Nephron (organoid): ENCODE data around the gene FGFR3.

Source experiments
- H3K27ac Mint-ChIP-seq, 3 experiments: 2 replicates each; pipeline ENCODE4 v1.8.0; 2020; ENCODE audit warnings: mixed read lengths in 3 of 3, mild to moderate bottlenecking in 2 of 3, moderate library complexity in 1 of 3
- H3K27me3 Mint-ChIP-seq: 2 replicates; pipeline ENCODE4 v1.8.0; 2021; ENCODE audit warnings: low read depth, mild to moderate bottlenecking, moderate library complexity, mixed read lengths
- H3K36me3 Mint-ChIP-seq: 2 replicates; pipeline ENCODE4 v1.8.0; 2020; ENCODE audit warnings: low read depth, mixed read lengths
- H3K4me1 Mint-ChIP-seq: 2 replicates; pipeline ENCODE4 v1.8.0; 2020; ENCODE audit warnings: mixed read lengths
- H3K4me3 Mint-ChIP-seq, 3 experiments: 2 replicates each; pipeline ENCODE4 v1.8.0; 2020; ENCODE audit warnings: mild to moderate bottlenecking in 3 of 3, mixed read lengths in 3 of 3, moderate library complexity in 2 of 3
- H3K9me3 Mint-ChIP-seq: 2 replicates; pipeline ENCODE4 v1.8.0; 2020; ENCODE audit warnings: mixed read lengths
- CTCF ChIP-seq, 3 experiments: fragments of 200-600 bp; sonication (generic); IDR thresholded peaks; one replicate each; pipeline ENCODE4 v1.5.0; 2021; ENCODE audit warnings: antibody characterized with exemption in 3 of 3; ENCODE audit not compliant: unreplicated experiment in 3 of 3

FGFR3 gene

GRCh38 chr4:1779588-1780382 is 13.3 kb upstream of the FGFR3 start:
- Mint-ChIP-seq H3K9me3 (no peaks in the 10 kb centered on the region), H3K4me3 (no peak overlapping the region), H3K36me3 (no peaks in the 10 kb centered on the region), H3K27me3 (no peaks in the 10 kb centered on the region), H3K27ac (no peak overlapping the region), H3K4me1 (no peaks in the 10 kb centered on the region)
- no peak for TF ChIP-seq CTCF (IDR thresholded peaks at IDR 0.05; ENCODE audit: unreplicated experiment in 3 of 3)

GRCh38 chr4:1780435-1780834 is 12.7 kb upstream of the FGFR3 start:
- Mint-ChIP-seq H3K4me3 (no peak overlapping the region), H3K4me1 (no peaks in the 10 kb centered on the region), H3K9me3 (no peaks in the 10 kb centered on the region), H3K36me3 (no peaks in the 10 kb centered on the region), H3K27ac (no peak overlapping the region), H3K27me3 (no peaks in the 10 kb centered on the region)
- no peak for TF ChIP-seq CTCF (IDR thresholded peaks at IDR 0.05; ENCODE audit: unreplicated experiment in 3 of 3)

GRCh38 chr4:1783015-1783414 is 10.1 kb upstream of the FGFR3 start:
- Mint-ChIP-seq H3K27ac (no peak overlapping the region), H3K4me3 (no peak overlapping the region), H3K27me3 (no peaks in the 10 kb centered on the region), H3K9me3 (no peaks in the 10 kb centered on the region), H3K36me3 (no peaks in the 10 kb centered on the region), H3K4me1 (no peaks in the 10 kb centered on the region)
- no peak for TF ChIP-seq CTCF (IDR thresholded peaks at IDR 0.05; ENCODE audit: unreplicated experiment in 3 of 3)

- H3K27me3 Mint-ChIP-seq, result peaks cover 6% of the 10 kb centered on the region
- no peak for TF ChIP-seq CTCF (IDR thresholded peaks at IDR 0.05; ENCODE audit: unreplicated experiment in 3 of 3)
- H3K4me3 Mint-ChIP-seq, result no peak overlapping the region
- H3K27ac Mint-ChIP-seq, result no peak overlapping the region
- H3K9me3 Mint-ChIP-seq, result no peaks in the 10 kb centered on the region
- no peaks in the 10 kb centered on the region for H3K36me3 Mint-ChIP-seq
- no peaks in the 10 kb centered on the region for H3K4me1 Mint-ChIP-seq
Measured at GRCh38 chr4:1783970-1784369, 9.1 kb upstream of the FGFR3 start.

- H3K27me3 Mint-ChIP-seq, result peaks cover 6% of the 10 kb centered on the region
- H3K9me3 Mint-ChIP-seq, result no peaks in the 10 kb centered on the region
- no peak for TF ChIP-seq CTCF (IDR thresholded peaks at IDR 0.05; ENCODE audit: unreplicated experiment in 3 of 3)
- no peak overlapping the region for H3K4me3 Mint-ChIP-seq
- H3K4me1 Mint-ChIP-seq, result no peaks in the 10 kb centered on the region
- no peak overlapping the region for H3K27ac Mint-ChIP-seq
- no peaks in the 10 kb centered on the region for H3K36me3 Mint-ChIP-seq
Measured at GRCh38 chr4:1784395-1784788, 8.7 kb upstream of the FGFR3 start.
